HEK293 (cell line): ENCODE measurements around the gene PBX3.

Source experiments
- HOXA7 ChIP-seq: sonication (generic); formaldehyde crosslinking; IDR thresholded peaks from 2 replicates; pipeline ENCODE4 v1.8.1; 2022; ENCODE audit warnings: missing genetic modification reagents, borderline replicate concordance
- KLF1 ChIP-seq: fragments of 450-650 bp; formaldehyde crosslinking; IDR thresholded peaks from 2 replicates; pipeline ENCODE4 v1.5.1; 2016; ENCODE audit warnings: missing biosample characterization, missing genetic modification characterization
- WT1 ChIP-seq: fragments of 450-650 bp; formaldehyde crosslinking; IDR thresholded peaks from 2 replicates; pipeline ENCODE4 v1.5.1; 2016; ENCODE audit warnings: missing biosample characterization, missing genetic modification characterization
- YY1 ChIP-seq: fragments of 450-650 bp; formaldehyde crosslinking; IDR thresholded peaks from 2 replicates; pipeline ENCODE4 v1.5.1; 2018; ENCODE audit warnings: missing biosample characterization, missing genetic modification characterization
- ZBTB1 ChIP-seq: fragments of 450-650 bp; formaldehyde crosslinking; IDR thresholded peaks from 2 replicates; pipeline ENCODE4 v1.5.1; 2016; ENCODE audit warnings: missing biosample characterization, missing genetic modification characterization
- ZFP3 ChIP-seq: fragments of 450-650 bp; formaldehyde crosslinking; IDR thresholded peaks from 2 replicates; pipeline ENCODE4 v1.5.1; 2016; ENCODE audit warnings: low read depth, missing biosample characterization, missing genetic modification characterization
- ZNF169 ChIP-seq: fragments of 450-650 bp; formaldehyde crosslinking; IDR thresholded peaks from 2 replicates; pipeline ENCODE4 v1.5.1; 2016; ENCODE audit warnings: missing biosample characterization, missing genetic modification characterization
- ZNF214 ChIP-seq: fragments of 450-650 bp; formaldehyde crosslinking; IDR thresholded peaks from 2 replicates; pipeline ENCODE4 v1.5.1; 2017; ENCODE audit warnings: missing biosample characterization, mild to moderate bottlenecking, missing genetic modification characterization, borderline replicate concordance
- ZNF274 ChIP-seq, 2 experiments: fragments of 200-500 bp in 1 of 2; fragments of 450-650 bp in 1 of 2; sonication (Bioruptor generic) in 1 of 2; formaldehyde crosslinking in 1 of 2; IDR thresholded peaks; 2 replicates each; pipeline versions ENCODE4 v1.5.1 to v1.6.1; 2014 to 2016; ENCODE audit warnings: borderline replicate concordance in 1 of 2, inconsistent platforms in 1 of 2, low read length in 1 of 2, missing biosample characterization in 1 of 2, missing genetic modification characterization in 1 of 2
- ZNF558 ChIP-seq: fragments of 450-650 bp; formaldehyde crosslinking; IDR thresholded peaks from 2 replicates; pipeline ENCODE4 v1.5.1; 2016; ENCODE audit warnings: missing biosample characterization, missing genetic modification characterization
- TF ChIP-seq, protein P1 (sequence below): fragments of 450-650 bp; formaldehyde crosslinking; IDR thresholded peaks from 2 replicates; pipeline ENCODE4 v1.5.1; 2016; ENCODE audit warnings: missing biosample characterization, missing genetic modification characterization
- TF ChIP-seq, protein P2 (sequence below): IDR thresholded peaks from 2 replicates; pipeline ENCODE4 v1.6.1; 2011; ENCODE audit warnings: mild to moderate bottlenecking, low read depth, low read length, borderline replicate concordance

DNA sequence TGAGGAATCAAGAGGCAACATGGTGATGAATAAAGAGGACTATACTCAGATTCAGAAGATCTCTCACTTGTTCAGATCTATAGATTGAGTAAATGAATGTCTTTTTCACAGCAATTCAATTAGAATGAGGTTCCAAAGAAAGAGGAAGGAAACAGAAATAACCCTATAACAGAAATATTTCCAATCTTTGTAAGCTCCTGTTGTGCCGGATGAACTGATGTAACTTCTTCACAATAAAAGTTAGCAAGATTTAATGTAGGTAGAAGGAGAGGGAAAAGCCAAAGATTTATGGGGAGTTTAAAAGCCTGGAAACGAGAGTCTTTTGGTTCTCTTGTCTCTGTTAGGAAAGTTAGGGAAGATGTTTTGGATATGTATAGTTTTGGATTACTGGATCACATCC lies 92.1 kb downstream of the PBX3 start:
- no peak for TF ChIP-seq ZNF558
- TF ChIP-seq KLF1 (tag by site-specific recombination): no peak
- TF ChIP-seq ZFP3 (tag by site-specific recombination): no peak
- no peak for TF ChIP-seq ZBTB1 (tag by site-specific recombination)
- TF ChIP-seq YY1: no peak
- TF ChIP-seq, protein P1, sequence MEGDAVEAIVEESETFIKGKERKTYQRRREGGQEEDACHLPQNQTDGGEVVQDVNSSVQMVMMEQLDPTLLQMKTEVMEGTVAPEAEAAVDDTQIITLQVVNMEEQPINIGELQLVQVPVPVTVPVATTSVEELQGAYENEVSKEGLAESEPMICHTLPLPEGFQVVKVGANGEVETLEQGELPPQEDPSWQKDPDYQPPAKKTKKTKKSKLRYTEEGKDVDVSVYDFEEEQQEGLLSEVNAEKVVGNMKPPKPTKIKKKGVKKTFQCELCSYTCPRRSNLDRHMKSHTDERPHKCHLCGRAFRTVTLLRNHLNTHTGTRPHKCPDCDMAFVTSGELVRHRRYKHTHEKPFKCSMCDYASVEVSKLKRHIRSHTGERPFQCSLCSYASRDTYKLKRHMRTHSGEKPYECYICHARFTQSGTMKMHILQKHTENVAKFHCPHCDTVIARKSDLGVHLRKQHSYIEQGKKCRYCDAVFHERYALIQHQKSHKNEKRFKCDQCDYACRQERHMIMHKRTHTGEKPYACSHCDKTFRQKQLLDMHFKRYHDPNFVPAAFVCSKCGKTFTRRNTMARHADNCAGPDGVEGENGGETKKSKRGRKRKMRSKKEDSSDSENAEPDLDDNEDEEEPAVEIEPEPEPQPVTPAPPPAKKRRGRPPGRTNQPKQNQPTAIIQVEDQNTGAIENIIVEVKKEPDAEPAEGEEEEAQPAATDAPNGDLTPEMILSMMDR (tag by site-specific recombination): no peak
- no peak for TF ChIP-seq ZNF274 (IDR thresholded peaks at IDR 0.05; ENCODE audit: low read length)
- TF ChIP-seq ZNF274 (tag by site-specific recombination; IDR thresholded peaks at IDR 0.05; ENCODE audit: borderline replicate concordance): no peak
- TF ChIP-seq HOXA7 (CRISPR knock-in tag): no peak
- TF ChIP-seq ZNF214 (tag by site-specific recombination): no peak
- no peak for TF ChIP-seq WT1
- TF ChIP-seq ZNF169 (tag by site-specific recombination): no peak
- TF ChIP-seq, protein P2, sequence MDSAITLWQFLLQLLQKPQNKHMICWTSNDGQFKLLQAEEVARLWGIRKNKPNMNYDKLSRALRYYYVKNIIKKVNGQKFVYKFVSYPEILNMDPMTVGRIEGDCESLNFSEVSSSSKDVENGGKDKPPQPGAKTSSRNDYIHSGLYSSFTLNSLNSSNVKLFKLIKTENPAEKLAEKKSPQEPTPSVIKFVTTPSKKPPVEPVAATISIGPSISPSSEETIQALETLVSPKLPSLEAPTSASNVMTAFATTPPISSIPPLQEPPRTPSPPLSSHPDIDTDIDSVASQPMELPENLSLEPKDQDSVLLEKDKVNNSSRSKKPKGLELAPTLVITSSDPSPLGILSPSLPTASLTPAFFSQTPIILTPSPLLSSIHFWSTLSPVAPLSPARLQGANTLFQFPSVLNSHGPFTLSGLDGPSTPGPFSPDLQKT: no peak
